Uterus (tissue), 2 donors: Measurements from ENCODE around the gene UGT1A6.

Experiments
- CTCF ChIP-seq, 4 experiments: fragments of 200-600 bp in 2 of 4; fragments of 450-650 bp in 2 of 4; sonication (generic) in 2 of 4; IDR thresholded peaks; one replicate each; pipeline ENCODE4 v1.5.1; 2016 to 2019; ENCODE audit warnings: antibody characterized with exemption in 4 of 4, mild to moderate bottlenecking in 2 of 4, moderate library complexity in 1 of 4
- POLR2A ChIP-seq, 2 donors: fragments of 450-650 bp; IDR thresholded peaks; one replicate each; pipeline ENCODE4 v1.6.1; 2016; ENCODE audit warnings: antibody characterized with exemption in 2 of 2, mild to moderate bottlenecking in 1 of 2, moderate library complexity in 1 of 2

- TF ChIP-seq POLR2A (IDR thresholded peaks at IDR 0.05), result no peak
- TF ChIP-seq CTCF (IDR thresholded peaks at IDR 0.05), result no peak
Measured at GRCh38 chr2:233705911-233706506, 13.3 kb downstream of the UGT1A6 start.
